GM19324 (cell line): Measurements from ENCODE around the gene SCAI.
A peak's percentile ranks its signal among the peaks of the same experiment; 100 is the strongest.
"Not testable (repeated sequence)": the region's sequence is repeated elsewhere in the genome, so short reads cannot be mapped to it uniquely, and the experiment has no call there.

ENCODE experiments used
- ATAC-seq: cut with Tn5 transposase; IDR thresholded peaks from one replicate; pipeline ENCODE4 v1.9.1; 2021; ENCODE audit warnings: mild to moderate bottlenecking, moderate library complexity; ENCODE audit not compliant: unreplicated experiment, low FRiP score

The SCAI gene

GRCh38 chr9:125143377-125144090 is at the start of gene SCAI:
Gene SCAI, minus strand, starts transcription at chr9:125143528. Its CDS starts 91 bp downstream, at chr9:125143437.
- peak; percentile 98 for ATAC-seq

GRCh38 chr9:125190361-125190801 is 47.1 kb upstream of the SCAI start:
- ATAC-seq = no peak

- peak; percentile 95 for ATAC-seq
Observed at GRCh38 chr9:125189361-125190289, 46.3 kb upstream of the SCAI start, which contains the start of gene PPP6C. Gene PPP6C, minus strand, starts transcription at chr9:125189803. Its CDS starts 85 bp downstream, at chr9:125189718.

GRCh38 chr9:125189011-125189360 is 45.7 kb upstream of the SCAI start:
- peak; percentile 24 for ATAC-seq

- ATAC-seq = no peak
Observed at GRCh38 chr9:125183561-125183960, 40.2 kb upstream of the SCAI start.

- ATAC-seq = no peak
Observed at GRCh38 chr9:125183054-125183453, 39.7 kb upstream of the SCAI start.

- ATAC-seq = not testable (repeated sequence)
Observed at GRCh38 chr9:125181756-125182155, 38.4 kb upstream of the SCAI start.

GRCh38 chr9:125180876-125181275 is 37.5 kb upstream of the SCAI start:
- no peak for ATAC-seq

GRCh38 chr9:125179776-125180175 is 36.4 kb upstream of the SCAI start:
- not testable (repeated sequence) for ATAC-seq

GRCh38 chr9:125177888-125178287 is 34.6 kb upstream of the SCAI start:
- no peak for ATAC-seq

GRCh38 chr9:125176636-125177035 is 33.3 kb upstream of the SCAI start:
- no peak for ATAC-seq

GRCh38 chr9:125172031-125172755 is 28.9 kb upstream of the SCAI start:
- no peak for ATAC-seq

GRCh38 chr9:125169895-125170294 is 26.6 kb upstream of the SCAI start:
- no peak for ATAC-seq

GRCh38 chr9:125166762-125167161 is 23.4 kb upstream of the SCAI start:
- ATAC-seq = no peak

- ATAC-seq = not testable (repeated sequence)
Observed at GRCh38 chr9:125162891-125163290, 19.6 kb upstream of the SCAI start.

- ATAC-seq = no peak
Observed at GRCh38 chr9:125161284-125161918, 18.1 kb upstream of the SCAI start.

- no peak for ATAC-seq
Observed at GRCh38 chr9:125160750-125161149, 17.4 kb upstream of the SCAI start.

- ATAC-seq = no peak
Observed at GRCh38 chr9:125156551-125156950, 13.2 kb upstream of the SCAI start.

GRCh38 chr9:125153712-125154367 is 10.5 kb upstream of the SCAI start:
- no peak for ATAC-seq

GRCh38 chr9:125151730-125152129 is 8.4 kb upstream of the SCAI start:
- ATAC-seq = no peak
